ENCODE results near the gene HLA-F.

DNA sequence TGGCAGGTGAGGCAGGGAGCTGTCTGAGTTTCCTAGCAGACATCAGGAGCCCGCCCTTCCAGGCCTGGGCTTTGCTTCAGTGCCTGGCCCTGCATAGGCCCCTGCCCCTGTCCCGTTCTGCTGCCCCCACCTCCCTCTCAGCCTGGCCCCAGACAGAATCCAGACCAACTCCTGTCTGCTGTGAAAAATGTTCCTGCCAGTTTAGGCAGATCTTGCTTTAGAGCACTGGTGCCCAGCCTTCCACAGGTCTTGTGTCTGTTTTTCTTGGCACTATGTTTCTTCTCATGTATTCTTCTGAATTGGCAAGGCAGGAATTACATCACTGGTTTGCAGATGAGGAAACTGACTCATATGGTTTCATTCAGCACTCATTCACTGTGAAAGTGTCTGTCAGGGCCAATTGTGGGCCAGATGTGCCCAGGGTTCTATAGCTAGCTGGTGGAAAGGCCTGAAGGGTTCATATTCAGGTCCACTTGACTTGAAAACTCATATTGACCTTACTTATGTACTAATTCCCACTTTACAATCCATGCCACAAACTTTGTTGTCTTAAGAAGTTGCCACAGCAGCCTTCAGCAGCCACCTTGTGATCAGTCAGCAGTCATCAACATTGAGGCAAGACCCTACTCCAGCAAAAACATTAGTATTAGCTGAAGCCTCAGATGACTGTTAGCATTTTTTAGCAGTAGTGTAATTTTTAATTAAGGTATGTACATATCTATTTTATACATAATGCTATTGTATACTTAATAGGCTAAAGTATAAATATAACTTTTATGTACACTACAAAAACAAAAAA lies 40.5 kb downstream of the HLA-F start:
- TF ChIP-seq EZH2 (IDR thresholded peaks at IDR 0.05; ENCODE audit: low read depth) (no peak), CTCF (conservative IDR thresholded peaks at IDR 0.05) (no peak)
